C4-2B (cell line): ENCODE data around the gene PGBD5.

Experiments used
- H3K27ac ChIP-seq: fragments of 450-650 bp; 2 replicates; pipeline ENCODE4 v1.5.1; 2017
- CTCF ChIP-seq: fragments of 450-650 bp; conservative IDR thresholded peaks from 2 replicates; pipeline ENCODE4 v1.5.1; 2017; ENCODE audit warnings: mild to moderate bottlenecking
- ZFX ChIP-seq: fragments of 450-650 bp; IDR thresholded peaks from 2 replicates; pipeline ENCODE4 v1.6.1; 2017

Gene PGBD5

GRCh38 chr1:230371923-230372703 is 54.0 kb downstream of the PGBD5 start:
- TF ChIP-seq CTCF (no peak), ZFX (no peak)
- no peak overlapping the region for H3K27ac ChIP-seq

GRCh38 chr1:230370109-230370508 is 56.0 kb downstream of the PGBD5 start:
- TF ChIP-seq ZFX = no peak
- TF ChIP-seq CTCF = no peak
- no peak overlapping the region for H3K27ac ChIP-seq

- TF ChIP-seq CTCF (no peak), ZFX (no peak)
- H3K27ac ChIP-seq = no peak overlapping the region
Measured at GRCh38 chr1:230368871-230369270, 57.3 kb downstream of the PGBD5 start.

- no peak for TF ChIP-seq ZFX
- no peak for TF ChIP-seq CTCF
Measured at GRCh38 chr1:230368363-230368762, 57.8 kb downstream of the PGBD5 start.

GRCh38 chr1:230366504-230366915 is 59.6 kb downstream of the PGBD5 start:
- no peak for TF ChIP-seq CTCF
- no peak for TF ChIP-seq ZFX
- H3K27ac ChIP-seq = no peak overlapping the region

More at GRCh38 chr1:230368363-230368762, 57.8 kb downstream of the PGBD5 start:
- no peak overlapping the region for H3K27ac ChIP-seq

- H3K27ac ChIP-seq = no peak overlapping the region
Measured at GRCh38 chr1:230365723-230366307, 60.3 kb downstream of the PGBD5 start.

More at GRCh38 chr1:230365723-230366307, 60.3 kb downstream of the PGBD5 start:
- no peak; the same call in 1 of the 2 replicates for TF ChIP-seq CTCF
- TF ChIP-seq ZFX = no peak
